GM18526 (cell line): ENCODE measurements around the gene GON4L.

Source experiments
- POLR2A ChIP-seq: IDR thresholded peaks from 3 replicates; pipeline ENCODE4 v1.6.1; 2011; ENCODE audit not compliant: insufficient read length; ENCODE audit errors: extremely low read depth

Gene GON4L

GRCh38 chr1:155844860-155845421 is 12.1 kb downstream of the GON4L start:
- TF ChIP-seq POLR2A, result no peak

GRCh38 chr1:155840386-155840785 is 16.6 kb downstream of the GON4L start:
- TF ChIP-seq POLR2A, result no peak

GRCh38 chr1:155835548-155835947 is 21.5 kb downstream of the GON4L start:
- TF ChIP-seq POLR2A, result no peak

GRCh38 chr1:155834296-155834926 is 22.6 kb downstream of the GON4L start:
- no peak for TF ChIP-seq POLR2A

- no peak for TF ChIP-seq POLR2A
Observed at GRCh38 chr1:155833665-155834295, 23.2 kb downstream of the GON4L start.

GRCh38 chr1:155831279-155831976 is 25.6 kb downstream of the GON4L start:
- TF ChIP-seq POLR2A, result no peak

- TF ChIP-seq POLR2A, result no peak
Observed at GRCh38 chr1:155827450-155827849, 29.6 kb downstream of the GON4L start.

- no peak for TF ChIP-seq POLR2A
Observed at GRCh38 chr1:155816351-155816750, 40.7 kb downstream of the GON4L start.

- no peak for TF ChIP-seq POLR2A
Observed at GRCh38 chr1:155813672-155814071, 43.3 kb downstream of the GON4L start.

- no peak for TF ChIP-seq POLR2A
Observed at GRCh38 chr1:155812878-155813277, 44.1 kb downstream of the GON4L start.

- TF ChIP-seq POLR2A, result no peak
Observed at GRCh38 chr1:155809088-155809487, 47.9 kb downstream of the GON4L start.

- TF ChIP-seq POLR2A, result no peak
Observed at GRCh38 chr1:155801149-155801548, 55.9 kb downstream of the GON4L start.

- no peak for TF ChIP-seq POLR2A
Observed at GRCh38 chr1:155794605-155795245, 62.3 kb downstream of the GON4L start.

- no peak for TF ChIP-seq POLR2A
Observed at GRCh38 chr1:155793213-155793612, 63.8 kb downstream of the GON4L start.

- no peak for TF ChIP-seq POLR2A
Observed at GRCh38 chr1:155777582-155777981, 79.4 kb downstream of the GON4L start.

- no peak for TF ChIP-seq POLR2A
Observed at GRCh38 chr1:155776414-155776813, 80.6 kb downstream of the GON4L start.
